NB4 (cell line): ENCODE data around the gene ARHGAP24.

Experiments used
- DNase-seq: peaks from one replicate; pipeline ENCODE4 v3.0.0; 2010; ENCODE audit warnings: low read depth
- H3K4me3 ChIP-seq: one replicate; pipeline ENCODE4 v1.5.1; 2011; ENCODE audit warnings: mild to moderate bottlenecking, low read depth, low read length, moderate library complexity
- CTCF ChIP-seq: IDR thresholded peaks from one replicate; pipeline ENCODE4 v1.5.1; 2012; ENCODE audit warnings: low read depth, low read length
- MAX ChIP-seq: IDR thresholded peaks from 2 replicates; pipeline ENCODE4 v1.6.1; 2011; ENCODE audit warnings: low read depth, low read length
- MYC ChIP-seq: IDR thresholded peaks from 2 replicates; pipeline ENCODE4 v1.6.1; 2011; ENCODE audit warnings: low read depth, low read length
- POLR2A ChIP-seq: IDR thresholded peaks from 2 replicates; pipeline ENCODE4 v1.6.1; 2011; ENCODE audit warnings: mild to moderate bottlenecking; ENCODE audit not compliant: insufficient read length; ENCODE audit errors: extremely low read depth

The ARHGAP24 gene

GRCh38 chr4:86004030-86004429 is 529.1 kb downstream of the ARHGAP24 start:
- DNase-seq, result no peak
- no peak overlapping the region for H3K4me3 ChIP-seq
- TF ChIP-seq MYC (no peak), CTCF (no peak), POLR2A (no peak), MAX (no peak)

GRCh38 chr4:86006057-86006456 is 531.1 kb downstream of the ARHGAP24 start:
- TF ChIP-seq MYC, result no peak
- TF ChIP-seq CTCF, result no peak
- no peak for TF ChIP-seq POLR2A
- TF ChIP-seq MAX, result no peak
- DNase-seq, result no peak
- no peak overlapping the region for H3K4me3 ChIP-seq

GRCh38 chr4:86007042-86007441 is 532.1 kb downstream of the ARHGAP24 start:
- DNase-seq, result no peak
- H3K4me3 ChIP-seq, result no peak overlapping the region
- TF ChIP-seq MAX (no peak), CTCF (no peak), POLR2A (no peak), MYC (no peak)

- no peak for DNase-seq
- H3K4me3 ChIP-seq, result no peak overlapping the region
- TF ChIP-seq CTCF (no peak), MYC (no peak), POLR2A (no peak), MAX (no peak)
These were observed 536.2 kb downstream of the ARHGAP24 start for GRCh38 chr4:86011117-86011516.

GRCh38 chr4:86013621-86014020 is 538.7 kb downstream of the ARHGAP24 start:
- no peak overlapping the region for H3K4me3 ChIP-seq
- no peak for DNase-seq
- TF ChIP-seq MAX, result no peak
- TF ChIP-seq POLR2A, result no peak
- no peak for TF ChIP-seq CTCF
- TF ChIP-seq MYC, result no peak

GRCh38 chr4:86014599-86014998 is 539.6 kb downstream of the ARHGAP24 start:
- H3K4me3 ChIP-seq, result no peak overlapping the region
- TF ChIP-seq CTCF (no peak), MAX (no peak), MYC (no peak), POLR2A (no peak)
- peak; percentile 71 for DNase-seq
